ENCODE results near the gene DMRTA2.

DNA sequence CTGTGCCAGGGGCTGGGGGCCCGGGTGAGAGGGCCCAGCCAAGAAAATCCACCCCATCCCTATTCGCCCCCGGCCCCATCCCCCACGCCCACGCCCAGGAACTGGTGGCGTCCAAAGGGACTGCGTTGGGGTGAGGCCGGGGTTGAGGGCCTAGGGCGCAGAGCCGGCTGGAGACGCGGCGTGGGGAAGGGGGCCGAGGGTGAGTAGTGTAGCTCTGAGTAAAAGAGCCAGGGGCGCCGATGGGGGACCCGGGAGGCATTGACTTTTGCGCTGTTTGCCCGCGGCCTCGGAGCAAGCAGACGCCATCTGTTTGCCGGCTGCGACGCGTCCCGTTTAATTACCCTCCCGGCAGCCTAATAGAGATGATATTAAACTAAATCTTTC lies 3.5 kb upstream of the DMRTA2 start:
- TF ChIP-seq, protein P1, sequence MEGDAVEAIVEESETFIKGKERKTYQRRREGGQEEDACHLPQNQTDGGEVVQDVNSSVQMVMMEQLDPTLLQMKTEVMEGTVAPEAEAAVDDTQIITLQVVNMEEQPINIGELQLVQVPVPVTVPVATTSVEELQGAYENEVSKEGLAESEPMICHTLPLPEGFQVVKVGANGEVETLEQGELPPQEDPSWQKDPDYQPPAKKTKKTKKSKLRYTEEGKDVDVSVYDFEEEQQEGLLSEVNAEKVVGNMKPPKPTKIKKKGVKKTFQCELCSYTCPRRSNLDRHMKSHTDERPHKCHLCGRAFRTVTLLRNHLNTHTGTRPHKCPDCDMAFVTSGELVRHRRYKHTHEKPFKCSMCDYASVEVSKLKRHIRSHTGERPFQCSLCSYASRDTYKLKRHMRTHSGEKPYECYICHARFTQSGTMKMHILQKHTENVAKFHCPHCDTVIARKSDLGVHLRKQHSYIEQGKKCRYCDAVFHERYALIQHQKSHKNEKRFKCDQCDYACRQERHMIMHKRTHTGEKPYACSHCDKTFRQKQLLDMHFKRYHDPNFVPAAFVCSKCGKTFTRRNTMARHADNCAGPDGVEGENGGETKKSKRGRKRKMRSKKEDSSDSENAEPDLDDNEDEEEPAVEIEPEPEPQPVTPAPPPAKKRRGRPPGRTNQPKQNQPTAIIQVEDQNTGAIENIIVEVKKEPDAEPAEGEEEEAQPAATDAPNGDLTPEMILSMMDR (IDR thresholded peaks at IDR 0.05) = no peak
- TF ChIP-seq POLR2AphosphoS5 (IDR thresholded peaks at IDR 0.05; ENCODE audit: low read depth, low read length) (no peak), TCF7L2 (IDR thresholded peaks at IDR 0.05; ENCODE audit: low read depth, low read length) (no peak), SIN3A (IDR thresholded peaks at IDR 0.05; ENCODE audit: borderline replicate concordance, insufficient read depth, low read depth, low read length) (no peak)
- TF ChIP-seq, protein P2, sequence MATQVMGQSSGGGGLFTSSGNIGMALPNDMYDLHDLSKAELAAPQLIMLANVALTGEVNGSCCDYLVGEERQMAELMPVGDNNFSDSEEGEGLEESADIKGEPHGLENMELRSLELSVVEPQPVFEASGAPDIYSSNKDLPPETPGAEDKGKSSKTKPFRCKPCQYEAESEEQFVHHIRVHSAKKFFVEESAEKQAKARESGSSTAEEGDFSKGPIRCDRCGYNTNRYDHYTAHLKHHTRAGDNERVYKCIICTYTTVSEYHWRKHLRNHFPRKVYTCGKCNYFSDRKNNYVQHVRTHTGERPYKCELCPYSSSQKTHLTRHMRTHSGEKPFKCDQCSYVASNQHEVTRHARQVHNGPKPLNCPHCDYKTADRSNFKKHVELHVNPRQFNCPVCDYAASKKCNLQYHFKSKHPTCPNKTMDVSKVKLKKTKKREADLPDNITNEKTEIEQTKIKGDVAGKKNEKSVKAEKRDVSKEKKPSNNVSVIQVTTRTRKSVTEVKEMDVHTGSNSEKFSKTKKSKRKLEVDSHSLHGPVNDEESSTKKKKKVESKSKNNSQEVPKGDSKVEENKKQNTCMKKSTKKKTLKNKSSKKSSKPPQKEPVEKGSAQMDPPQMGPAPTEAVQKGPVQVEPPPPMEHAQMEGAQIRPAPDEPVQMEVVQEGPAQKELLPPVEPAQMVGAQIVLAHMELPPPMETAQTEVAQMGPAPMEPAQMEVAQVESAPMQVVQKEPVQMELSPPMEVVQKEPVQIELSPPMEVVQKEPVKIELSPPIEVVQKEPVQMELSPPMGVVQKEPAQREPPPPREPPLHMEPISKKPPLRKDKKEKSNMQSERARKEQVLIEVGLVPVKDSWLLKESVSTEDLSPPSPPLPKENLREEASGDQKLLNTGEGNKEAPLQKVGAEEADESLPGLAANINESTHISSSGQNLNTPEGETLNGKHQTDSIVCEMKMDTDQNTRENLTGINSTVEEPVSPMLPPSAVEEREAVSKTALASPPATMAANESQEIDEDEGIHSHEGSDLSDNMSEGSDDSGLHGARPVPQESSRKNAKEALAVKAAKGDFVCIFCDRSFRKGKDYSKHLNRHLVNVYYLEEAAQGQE (IDR thresholded peaks at IDR 0.05; ENCODE audit: insufficient read depth in 1 of 2, low read depth in 2 of 2, low read length in 1 of 2) = no peak
